Keratinocyte (primary cell): Measurements from ENCODE around the gene ZEB2. TPM values are rescaled to one million over a fixed set of nuclear protein-coding genes. Genes with fewer than 3 reads are reported as not detected.

Experiments
- DNase-seq: peaks from one replicate; pipeline ENCODE4 v3.0.0-alpha.2; 2011; ENCODE audit warnings: low read depth, missing footprints, low spot score
- FAIRE-seq: peaks from 2 replicates; lab custom pipeline; 2011; peaks lifted over from hg19 to GRCh38; lab: Jason Lieb, UNC
- H2AFZ ChIP-seq: 2 replicates; pipeline ENCODE4 v1.6.0; 2012; ENCODE audit warnings: low read length, control low read depth, inconsistent platforms; ENCODE audit not compliant: control insufficient read depth
- H3K27ac ChIP-seq: 2 replicates; pipeline ENCODE4 v1.5.1; 2011; ENCODE audit warnings: low read length; ENCODE audit not compliant: control insufficient read depth, insufficient read depth
- H3K27me3 ChIP-seq: 3 replicates; pipeline ENCODE4 v1.6.0; 2011; ENCODE audit warnings: low read length; ENCODE audit not compliant: control insufficient read depth, insufficient read depth; ENCODE audit errors: extremely low read depth
- H3K36me3 ChIP-seq, 2 experiments: 2 replicates in 1 of 2; 3 replicates in 1 of 2; pipeline ENCODE4 v1.5.1; 2011; ENCODE audit warnings: low read length in 2 of 2, mild to moderate bottlenecking in 1 of 2; ENCODE audit not compliant: control insufficient read depth in 2 of 2, insufficient read depth in 2 of 2; ENCODE audit errors: extremely low read depth in 1 of 2
- H3K4me1 ChIP-seq: 3 replicates; pipeline ENCODE4 v1.5.1; 2011; ENCODE audit warnings: low read length; ENCODE audit not compliant: control insufficient read depth, insufficient read depth; ENCODE audit errors: extremely low read depth
- H3K4me2 ChIP-seq: 3 replicates; pipeline ENCODE4 v1.6.0; 2011; ENCODE audit warnings: low read depth, low read length; ENCODE audit not compliant: control insufficient read depth, insufficient read depth; ENCODE audit errors: extremely low read depth
- H3K4me3 ChIP-seq, 3 experiments: fragments of 200-600 bp in 1 of 3; sonication (generic) in 1 of 3; 2 replicates in 2 of 3; 3 replicates in 1 of 3; pipeline ENCODE4 v1.5.1; 2011 to 2016; ENCODE audit warnings: low read length in 3 of 3, mild to moderate bottlenecking in 3 of 3, control low read depth in 2 of 3, inconsistent platforms in 1 of 3, low read depth in 1 of 3, mixed read lengths in 1 of 3, mixed run types in 1 of 3, moderate library complexity in 1 of 3; ENCODE audit not compliant: control insufficient read depth in 2 of 3, insufficient read depth in 2 of 3; ENCODE audit errors: extremely low read depth in 1 of 3
- H3K79me2 ChIP-seq: 2 replicates; pipeline ENCODE4 v1.6.0; 2012; ENCODE audit warnings: low read length; ENCODE audit not compliant: control insufficient read depth, insufficient read depth
- H3K9ac ChIP-seq: 3 replicates; pipeline ENCODE4 v1.6.0; 2011; ENCODE audit warnings: low read length; ENCODE audit not compliant: control insufficient read depth, insufficient read depth; ENCODE audit errors: extremely low read depth
- H3K9me1 ChIP-seq: 3 replicates; pipeline ENCODE4 v1.6.0; 2011; ENCODE audit warnings: low read length; ENCODE audit not compliant: control insufficient read depth, insufficient read depth; ENCODE audit errors: extremely low read depth
- H3K9me3 ChIP-seq: 2 replicates; pipeline ENCODE4 v1.5.1; 2012; ENCODE audit warnings: low read depth, low read length; ENCODE audit not compliant: control insufficient read depth
- H4K20me1 ChIP-seq: 3 replicates; pipeline ENCODE4 v1.6.0; 2011; ENCODE audit warnings: low read length; ENCODE audit not compliant: control insufficient read depth, insufficient read depth; ENCODE audit errors: extremely low read depth
- CTCF ChIP-seq, 3 experiments: IDR thresholded peaks in 1 of 3; conservative IDR thresholded peaks in 1 of 3; optimal IDR thresholded peaks in 1 of 3; 2 replicates in 2 of 3; 3 replicates in 1 of 3; pipeline versions ENCODE3 to v1.5.1; 2011; ENCODE audit warnings: low read length in 3 of 3, mild to moderate bottlenecking in 3 of 3, moderate library complexity in 2 of 3, control low read depth in 1 of 3, inconsistent platforms in 1 of 3; ENCODE audit not compliant: insufficient read depth in 2 of 3; ENCODE audit errors: extremely low read depth in 1 of 3
- EZH2 ChIP-seq: IDR thresholded peaks from one replicate; pipeline ENCODE4 v1.6.1; 2012; ENCODE audit warnings: inconsistent platforms, mild to moderate bottlenecking, low read length, moderate library complexity
- dilution Hi-C: fragments of 300-500 bp; cut with MboI; formaldehyde crosslinking; loops from one replicate; pipeline ENCODE4 v1.7.0; 2020; ENCODE audit warnings: low sequenced_read_pairs; ENCODE audit not compliant: extremely low pct_ligation_motif_present
- polyA plus RNA-seq, 5 experiments: library from polyadenylated mRNA; depleted of rRNA in 3 of 5; stranded (reverse) in 3 of 5; stranded (forward) in 1 of 5; unstranded in 1 of 5; fragments of >200 nt; gene quantifications; 1 replicate in 1 of 5; 2 replicates in 3 of 5; 3 replicates in 1 of 5; pipeline versions ENCODE4 v1.2.1 to v1.2.3, GENCODE V29; 2011 to 2012; ENCODE audit warnings: missing spikeins in 2 of 5, low read depth in 1 of 5, low replicate concordance in 1 of 5

ZEB2 gene
- polyA plus RNA-seq, 1 donor (not counting 4 experiments of a cell fraction or from before 2014, with no cell fraction given): 0.12 TPM

- H3K4me1 ChIP-seq: no peaks in the 10 kb centered on the region
- no peaks in the 10 kb centered on the region for H3K9me1 ChIP-seq
- H4K20me1 ChIP-seq: no peaks in the 10 kb centered on the region
- H3K36me3 ChIP-seq: no peaks in the 10 kb centered on the region
- H3K27me3 ChIP-seq: no peaks in the 10 kb centered on the region
- no peaks in the 10 kb centered on the region for H3K9me3 ChIP-seq
- H3K9ac ChIP-seq: no peak overlapping the region
- dilution Hi-C loops: no loop called here
- H3K4me3 ChIP-seq: no peak overlapping the region
- DNase-seq (no peak), FAIRE-seq (no peak)
- H3K4me2 ChIP-seq: no peak overlapping the region
- H3K79me2 ChIP-seq: no peaks in the 10 kb centered on the region
- H3K27ac ChIP-seq: no peak overlapping the region
- H2AFZ ChIP-seq: no peak overlapping the region
- TF ChIP-seq CTCF (optimal IDR thresholded peaks at IDR 0.05 in 1 of 3, IDR thresholded peaks at IDR 0.05 in 1 of 3, conservative IDR thresholded peaks at IDR 0.05 in 1 of 3; ENCODE audit: extremely low read depth in 1 of 3, insufficient read depth in 2 of 3, low read length in 3 of 3) (no peak), EZH2 (no peak)
Observed at GRCh38 chr2:144539289-144539782, 19.4 kb upstream of the ZEB2 start.

GRCh38 chr2:144535300-144535699, 15.4 kb upstream of the ZEB2 start:
- H3K9ac ChIP-seq: no peak overlapping the region
- H3K9me1 ChIP-seq: no peaks in the 10 kb centered on the region
- dilution Hi-C loops: no loop called here
- no peaks in the 10 kb centered on the region for H3K79me2 ChIP-seq
- DNase-seq: no peak
- no peaks in the 10 kb centered on the region for H3K36me3 ChIP-seq
- no peaks in the 10 kb centered on the region for H3K9me3 ChIP-seq
- no peak overlapping the region for H2AFZ ChIP-seq
- H3K27me3 ChIP-seq: peaks cover 7% of the 10 kb centered on the region
- no peak overlapping the region for H3K4me3 ChIP-seq
- no peaks in the 10 kb centered on the region for H4K20me1 ChIP-seq
- H3K4me1 ChIP-seq: no peaks in the 10 kb centered on the region
- FAIRE-seq: no peak
- no peak overlapping the region for H3K4me2 ChIP-seq
- no peak for TF ChIP-seq CTCF (optimal IDR thresholded peaks at IDR 0.05 in 1 of 3, IDR thresholded peaks at IDR 0.05 in 1 of 3, conservative IDR thresholded peaks at IDR 0.05 in 1 of 3; ENCODE audit: extremely low read depth in 1 of 3, insufficient read depth in 2 of 3, low read length in 3 of 3)
- TF ChIP-seq EZH2: no peak
- no peak overlapping the region for H3K27ac ChIP-seq
